GM21526 (cell line): ENCODE measurements around the gene PDE10A.

Source experiments
- ATAC-seq: cut with Tn5 transposase; IDR thresholded peaks from one replicate; pipeline ENCODE4 v1.9.1; 2021; ENCODE audit warnings: moderate library complexity; ENCODE audit not compliant: unreplicated experiment, low FRiP score

The PDE10A gene

GRCh38 chr6:165656581-165657324, 6.3 kb downstream of the PDE10A start:
- no peak for ATAC-seq

GRCh38 chr6:165655191-165655590, 7.8 kb downstream of the PDE10A start:
- ATAC-seq = no peak

- no peak for ATAC-seq
These were observed 8.9 kb downstream of the PDE10A start for GRCh38 chr6:165654144-165654543.

- no peak for ATAC-seq
These were observed 9.4 kb downstream of the PDE10A start for GRCh38 chr6:165653607-165654006.

GRCh38 chr6:165653196-165653595, 9.8 kb downstream of the PDE10A start:
- no peak for ATAC-seq

GRCh38 chr6:165652766-165653165, 10.3 kb downstream of the PDE10A start:
- no peak for ATAC-seq

- ATAC-seq = no peak
These were observed 13.6 kb downstream of the PDE10A start for GRCh38 chr6:165649166-165650137.

- no peak for ATAC-seq
These were observed 16.0 kb downstream of the PDE10A start for GRCh38 chr6:165647041-165647440.

- ATAC-seq = no peak
These were observed 17.1 kb downstream of the PDE10A start for GRCh38 chr6:165645919-165646318.

- no peak for ATAC-seq
These were observed 18.3 kb downstream of the PDE10A start for GRCh38 chr6:165644586-165645266.

- no peak for ATAC-seq
These were observed 20.0 kb downstream of the PDE10A start for GRCh38 chr6:165643015-165643414.

- no peak for ATAC-seq
These were observed 21.3 kb downstream of the PDE10A start for GRCh38 chr6:165641672-165642156.

- ATAC-seq = no peak
These were observed 22.2 kb downstream of the PDE10A start for GRCh38 chr6:165640806-165641205.

- no peak for ATAC-seq
These were observed 24.5 kb downstream of the PDE10A start for GRCh38 chr6:165638530-165638929.

GRCh38 chr6:165637586-165637985, 25.5 kb downstream of the PDE10A start:
- no peak for ATAC-seq

GRCh38 chr6:165636402-165637048, 26.5 kb downstream of the PDE10A start:
- no peak for ATAC-seq

- ATAC-seq = no peak
These were observed 27.1 kb downstream of the PDE10A start for GRCh38 chr6:165635965-165636364.

GRCh38 chr6:165634101-165634880, 28.8 kb downstream of the PDE10A start:
- ATAC-seq = no peak

GRCh38 chr6:165632194-165632593, 30.8 kb downstream of the PDE10A start:
- no peak for ATAC-seq

- no peak for ATAC-seq
These were observed 32.5 kb downstream of the PDE10A start for GRCh38 chr6:165630544-165630953.
